C4-2B (cell line): ENCODE results near the gene LBHD2.

Experiments used
- ZFX ChIP-seq: fragments of 450-650 bp; IDR thresholded peaks from 2 replicates; pipeline ENCODE4 v1.6.1; 2017
- TF ChIP-seq, protein P1 (sequence below): fragments of 450-650 bp; conservative IDR thresholded peaks from 2 replicates; pipeline ENCODE4 v1.5.1; 2017; ENCODE audit warnings: mild to moderate bottlenecking

DNA sequence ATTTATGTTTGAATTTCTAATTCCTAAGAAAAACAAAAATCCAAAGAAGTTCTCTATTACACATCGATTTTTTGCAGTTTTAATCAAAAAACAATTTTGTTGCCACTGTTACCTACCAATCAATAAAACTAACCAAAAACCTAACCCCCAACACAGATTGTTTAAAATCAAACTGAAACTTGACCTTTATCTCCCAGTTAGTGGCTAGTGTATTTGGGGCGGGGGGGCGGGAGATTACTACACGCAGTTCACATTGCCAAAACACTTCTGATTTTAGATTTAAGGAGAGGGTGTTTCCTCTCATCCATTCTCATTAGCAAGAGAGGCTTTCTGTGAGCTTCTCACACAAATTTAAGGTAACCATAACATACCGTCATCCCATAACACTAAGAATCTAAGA, 33.1 kb upstream of the LBHD2 start:
- TF ChIP-seq ZFX: no peak
- TF ChIP-seq, protein P1, sequence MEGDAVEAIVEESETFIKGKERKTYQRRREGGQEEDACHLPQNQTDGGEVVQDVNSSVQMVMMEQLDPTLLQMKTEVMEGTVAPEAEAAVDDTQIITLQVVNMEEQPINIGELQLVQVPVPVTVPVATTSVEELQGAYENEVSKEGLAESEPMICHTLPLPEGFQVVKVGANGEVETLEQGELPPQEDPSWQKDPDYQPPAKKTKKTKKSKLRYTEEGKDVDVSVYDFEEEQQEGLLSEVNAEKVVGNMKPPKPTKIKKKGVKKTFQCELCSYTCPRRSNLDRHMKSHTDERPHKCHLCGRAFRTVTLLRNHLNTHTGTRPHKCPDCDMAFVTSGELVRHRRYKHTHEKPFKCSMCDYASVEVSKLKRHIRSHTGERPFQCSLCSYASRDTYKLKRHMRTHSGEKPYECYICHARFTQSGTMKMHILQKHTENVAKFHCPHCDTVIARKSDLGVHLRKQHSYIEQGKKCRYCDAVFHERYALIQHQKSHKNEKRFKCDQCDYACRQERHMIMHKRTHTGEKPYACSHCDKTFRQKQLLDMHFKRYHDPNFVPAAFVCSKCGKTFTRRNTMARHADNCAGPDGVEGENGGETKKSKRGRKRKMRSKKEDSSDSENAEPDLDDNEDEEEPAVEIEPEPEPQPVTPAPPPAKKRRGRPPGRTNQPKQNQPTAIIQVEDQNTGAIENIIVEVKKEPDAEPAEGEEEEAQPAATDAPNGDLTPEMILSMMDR: no peak
